Ramos (cell line): ENCODE results near the gene UFD1.

ENCODE experiments used
- in situ Hi-C: fragments of 300-500 bp; cut with MboI; formaldehyde crosslinking; loops from one replicate; pipeline ENCODE4 v1.14.3; 2022; ENCODE audit warnings: low sequenced_read_pairs; ENCODE audit not compliant: unreplicated experiment

Gene UFD1

DNA sequence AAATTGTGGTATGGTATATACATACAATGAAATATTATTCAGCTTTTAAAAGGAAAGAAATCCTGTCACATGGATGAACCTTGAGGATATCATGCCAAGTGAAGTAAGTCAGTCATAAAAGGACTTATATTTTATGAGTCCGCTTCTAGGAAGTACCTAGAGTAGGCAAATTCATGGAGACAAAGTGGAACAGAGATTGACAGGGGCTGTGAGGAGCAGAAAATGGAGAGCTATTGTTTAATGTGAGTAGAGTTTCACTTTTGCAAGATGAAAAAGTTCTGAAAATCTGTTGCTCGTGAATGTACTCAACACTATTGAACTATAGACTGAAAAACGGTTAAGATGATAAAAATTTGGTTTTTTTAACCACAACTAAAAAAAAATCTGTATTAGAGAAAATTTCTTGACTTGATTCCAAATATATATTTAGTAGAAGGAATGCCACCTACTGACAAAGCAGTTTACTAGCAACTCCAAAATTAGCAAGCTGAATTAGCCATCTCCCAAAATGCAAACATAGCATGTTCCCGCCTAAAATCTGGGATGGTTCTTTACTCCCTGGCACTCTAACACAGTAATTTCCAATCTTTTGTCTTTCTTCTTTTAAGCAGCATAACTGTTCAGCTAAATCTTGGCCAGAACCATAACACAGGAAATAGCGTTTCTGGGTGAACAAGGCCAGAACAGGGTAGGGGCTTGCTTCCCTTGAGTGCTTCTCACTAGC is 1.5 kb downstream of the UFD1 start:
- in situ Hi-C loops, result no loop called here

DNA sequence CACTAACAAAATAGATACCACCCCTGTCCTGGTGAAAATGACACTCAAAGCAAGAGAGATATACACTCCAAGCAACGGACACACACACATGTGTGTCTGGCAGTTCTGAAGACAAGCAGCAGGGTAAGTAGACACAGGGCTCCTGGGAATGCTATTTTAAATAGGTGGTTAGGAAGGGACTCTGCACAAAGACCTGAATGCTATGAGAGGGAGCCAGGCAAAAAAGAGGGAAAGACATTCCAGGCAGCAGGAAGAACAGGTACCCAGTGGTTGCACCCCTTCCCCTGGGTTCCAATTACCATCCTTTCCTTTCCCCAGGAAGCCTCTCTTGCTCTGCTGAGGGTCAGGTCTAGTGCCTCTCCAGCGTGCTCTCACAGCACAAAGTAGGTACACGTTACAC is 3.0 kb downstream of the UFD1 start:
- in situ Hi-C loops, result no loop called here

DNA sequence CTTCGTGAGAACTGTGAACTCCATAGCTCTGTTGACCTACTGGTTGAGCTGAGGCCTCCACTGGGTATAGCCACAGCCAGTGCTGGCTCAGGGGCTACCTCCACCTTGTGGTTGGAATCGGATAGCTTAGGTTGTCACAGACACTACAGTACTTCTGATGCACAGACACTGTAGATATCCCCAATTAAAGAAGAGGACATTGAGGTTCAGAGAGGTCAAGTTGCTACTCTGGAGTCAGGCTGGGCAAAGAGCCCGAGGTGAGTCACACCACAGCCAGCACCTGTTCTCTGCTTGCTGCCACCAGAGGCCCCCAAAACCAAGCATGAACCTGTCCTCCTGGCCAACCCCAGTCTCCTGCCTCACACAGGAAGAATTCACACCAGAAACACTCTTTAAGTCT is 5.4 kb downstream of the UFD1 start:
- in situ Hi-C loops, result no loop called here

DNA sequence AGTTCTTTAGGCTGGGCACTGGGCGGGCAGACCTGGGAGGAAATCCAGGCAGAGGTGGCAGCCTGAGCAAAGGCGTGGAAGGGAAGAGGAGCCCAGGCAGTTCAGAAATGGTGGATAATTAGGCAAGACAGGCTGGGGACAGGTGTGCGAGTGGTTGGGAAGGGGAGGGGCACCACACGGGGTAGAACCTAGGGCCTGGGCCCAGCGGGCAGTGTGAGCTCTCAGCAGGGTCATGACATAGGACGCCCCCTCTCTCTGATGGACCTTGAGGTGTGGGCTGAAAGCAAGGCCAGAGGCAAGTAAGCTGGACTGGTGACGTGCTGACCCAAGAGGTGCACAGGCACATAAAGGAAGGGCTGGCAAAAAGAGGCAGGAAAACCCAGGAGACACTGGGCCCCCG is 6.8 kb downstream of the UFD1 start:
- in situ Hi-C loops, result no loop called here

DNA sequence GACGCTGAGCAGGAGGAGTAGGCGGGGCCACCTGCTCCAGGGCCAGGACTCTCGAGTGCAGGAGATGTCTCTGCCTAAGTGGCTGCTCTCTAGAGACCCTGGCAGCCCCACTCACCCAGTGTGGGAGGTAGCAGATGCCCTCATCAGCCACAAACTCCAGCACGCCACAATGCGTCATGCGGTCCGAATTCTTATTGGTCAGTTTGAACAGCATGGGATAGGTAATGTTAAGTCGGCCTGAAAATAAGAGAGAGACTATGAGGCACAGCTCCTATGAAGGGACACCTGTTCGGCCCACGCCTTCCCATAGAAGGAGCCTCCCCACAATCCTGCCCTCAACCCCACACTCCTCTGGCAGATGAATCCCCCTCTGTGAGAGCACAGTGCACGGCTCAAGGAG is 7.4 kb downstream of the UFD1 start:
- in situ Hi-C loops, result no loop called here

DNA sequence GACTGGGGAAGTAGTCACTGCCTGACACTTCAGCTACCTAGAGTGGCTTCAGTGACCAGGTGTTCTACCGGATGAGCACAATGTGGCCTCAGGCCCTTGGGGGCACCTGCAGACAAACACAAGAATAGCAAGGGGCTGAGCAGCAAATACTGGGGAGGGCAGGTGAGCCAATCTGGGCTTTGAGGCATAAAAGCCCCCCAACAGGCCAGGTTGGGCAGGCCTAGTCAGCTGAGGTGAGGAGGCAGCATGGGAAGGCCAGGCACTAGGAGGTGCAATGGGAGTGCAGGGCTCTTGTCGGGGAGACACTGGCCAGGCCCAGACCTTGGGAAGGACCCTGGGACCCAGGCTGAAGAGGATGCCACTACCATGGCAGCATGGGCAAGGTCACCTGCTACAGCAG is 9.0 kb downstream of the UFD1 start:
- in situ Hi-C loops, result no loop called here

DNA sequence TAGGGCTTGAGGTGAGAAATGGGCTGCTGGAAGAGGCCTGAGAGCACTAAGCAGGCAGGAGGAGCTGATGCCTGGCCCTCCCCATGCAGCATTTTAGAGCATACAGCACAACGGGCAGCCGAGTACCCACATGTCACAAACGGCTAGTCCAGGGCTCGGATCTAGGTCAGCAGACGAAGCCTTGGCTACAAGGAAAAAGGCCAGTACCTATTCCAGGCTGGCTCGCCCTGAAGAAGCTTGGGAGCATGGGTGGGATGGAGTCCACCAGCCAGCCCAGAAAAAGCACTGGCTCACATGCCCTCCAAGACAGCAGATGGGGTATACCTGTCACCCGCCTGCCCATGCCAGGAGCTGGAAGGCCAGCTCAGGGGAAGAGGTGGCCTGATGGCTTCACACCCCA is 9.6 kb downstream of the UFD1 start:
- in situ Hi-C loops, result no loop called here

DNA sequence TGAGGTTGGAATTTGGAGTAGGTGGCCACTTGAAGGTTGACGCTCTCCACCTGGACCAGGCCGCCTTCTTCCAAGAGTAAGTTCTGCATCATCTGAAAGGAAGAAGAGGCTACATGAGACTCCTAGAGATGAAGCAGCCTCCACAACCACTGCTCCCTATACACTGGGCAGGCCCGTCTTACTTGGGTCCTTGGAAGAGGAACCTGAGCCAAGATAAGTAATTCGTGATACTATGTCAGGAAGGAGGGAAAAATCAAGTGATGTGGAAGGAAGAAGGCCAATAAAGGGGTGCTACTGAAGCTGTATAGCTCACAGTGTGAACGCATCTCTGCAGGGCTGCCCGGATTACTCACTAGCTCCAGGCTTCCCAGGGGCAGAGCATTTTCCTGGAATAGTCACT is 11.1 kb downstream of the UFD1 start:
- in situ Hi-C loops, result no loop called here

DNA sequence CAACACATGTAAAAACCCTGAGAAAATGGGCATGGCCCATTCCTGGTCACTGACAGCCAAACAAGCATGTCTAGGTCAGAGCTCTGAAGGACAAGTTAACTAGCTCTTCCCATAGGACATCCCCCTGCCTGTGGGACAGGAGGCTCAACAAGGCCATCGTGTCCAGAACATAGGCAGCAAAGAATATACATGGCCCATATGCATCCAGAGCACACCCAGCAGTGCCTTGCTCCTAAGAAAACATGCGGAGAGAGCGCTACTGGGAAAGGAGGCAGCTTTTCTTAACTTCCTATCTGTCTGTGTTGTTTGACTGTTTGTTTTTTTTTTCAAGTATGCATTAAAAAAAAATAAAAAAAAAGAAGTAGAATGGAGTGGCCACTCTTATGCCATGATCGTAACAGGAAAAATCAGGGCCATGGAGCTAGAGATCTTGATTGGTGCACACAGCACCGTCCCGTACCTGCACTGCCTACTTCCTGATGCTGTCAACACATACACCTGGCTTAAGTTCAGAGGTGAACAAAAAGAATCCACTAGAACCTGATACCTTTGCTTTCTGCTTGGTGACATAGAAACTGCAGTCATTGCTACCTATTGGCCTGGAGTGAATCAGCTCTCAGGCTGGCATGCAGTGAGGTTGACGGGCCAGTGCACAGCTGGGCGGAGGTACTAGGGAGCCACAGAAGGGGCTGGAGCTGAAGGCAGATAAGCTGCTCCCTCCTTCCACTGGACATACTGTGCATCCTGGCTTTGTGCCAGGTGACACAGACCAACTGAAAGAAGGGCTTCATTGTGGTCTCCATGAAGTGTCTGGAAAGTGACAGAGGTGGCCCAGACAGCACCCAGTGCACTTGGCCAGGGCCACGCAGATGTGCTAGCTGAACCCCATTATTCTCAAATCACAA is 11.9 kb downstream of the UFD1 start:
- in situ Hi-C loops, result no loop called here

DNA sequence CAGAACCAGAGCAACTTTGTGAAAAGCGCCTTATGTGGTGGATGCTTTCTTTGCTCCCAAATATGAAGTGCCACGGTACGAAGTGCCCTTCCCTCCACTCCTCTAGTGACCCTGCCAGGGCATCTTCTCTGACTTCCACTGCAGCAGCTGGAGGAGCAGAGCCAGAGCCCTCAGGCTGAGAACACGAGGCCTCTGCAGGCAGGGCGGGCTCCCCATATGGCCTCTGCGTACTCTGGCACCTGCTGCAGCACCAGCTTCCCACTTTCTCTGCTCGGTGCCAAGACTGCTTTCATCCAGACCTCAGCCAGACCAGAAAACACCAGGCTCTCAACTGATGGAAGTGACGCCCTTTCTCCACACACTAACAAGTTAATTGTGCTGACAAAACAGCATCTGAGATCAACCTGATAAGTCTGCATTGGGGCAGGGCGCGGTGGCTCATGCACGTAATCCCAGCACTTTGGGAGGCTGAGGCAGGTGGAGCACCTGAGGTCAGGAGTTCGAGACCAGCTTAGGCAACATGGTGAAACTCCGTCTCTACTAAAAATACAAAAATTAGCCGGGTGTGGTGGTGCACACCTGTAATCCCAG is 12.8 kb downstream of the UFD1 start:
- in situ Hi-C loops, result no loop called here

DNA sequence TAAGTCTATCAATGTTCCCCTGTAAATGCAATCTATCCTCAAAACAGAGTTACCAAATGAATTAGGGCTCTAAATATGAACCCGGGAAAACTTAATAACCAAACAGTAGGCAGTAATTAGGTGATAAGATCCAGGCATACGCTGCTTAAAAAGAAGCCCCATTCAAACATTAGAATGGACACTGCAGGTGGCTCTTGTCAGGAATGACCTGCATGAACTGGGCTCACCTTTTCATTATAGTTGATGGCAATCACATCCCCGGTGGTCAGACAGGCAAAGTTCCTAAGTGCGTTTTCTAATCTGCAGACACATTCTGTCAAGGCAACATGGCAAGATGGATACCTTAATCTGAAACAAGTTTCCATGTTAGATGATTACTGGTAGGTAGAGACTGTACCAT is 14.0 kb downstream of the UFD1 start:
- in situ Hi-C loops, result no loop called here

DNA sequence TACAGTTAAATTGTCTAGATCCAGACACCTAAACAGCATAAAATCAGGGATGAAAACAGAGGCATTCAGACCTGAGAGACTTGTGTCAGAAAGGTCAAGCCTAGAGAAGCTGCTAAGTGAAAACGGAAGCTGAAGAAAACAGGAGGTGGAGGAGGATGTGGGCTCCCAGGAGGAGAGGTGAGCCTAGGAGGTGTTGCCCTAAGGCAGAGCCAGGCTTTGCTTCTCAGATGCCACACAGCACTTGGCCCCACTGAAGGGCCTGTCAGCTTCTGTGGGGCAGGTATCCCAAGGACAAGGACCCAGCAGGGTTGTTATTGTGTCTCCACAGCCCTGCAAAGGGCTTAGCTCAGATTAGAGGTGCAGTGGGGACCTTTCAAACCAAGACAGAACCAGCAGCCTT is 14.4 kb downstream of the UFD1 start:
- in situ Hi-C loops, result no loop called here

DNA sequence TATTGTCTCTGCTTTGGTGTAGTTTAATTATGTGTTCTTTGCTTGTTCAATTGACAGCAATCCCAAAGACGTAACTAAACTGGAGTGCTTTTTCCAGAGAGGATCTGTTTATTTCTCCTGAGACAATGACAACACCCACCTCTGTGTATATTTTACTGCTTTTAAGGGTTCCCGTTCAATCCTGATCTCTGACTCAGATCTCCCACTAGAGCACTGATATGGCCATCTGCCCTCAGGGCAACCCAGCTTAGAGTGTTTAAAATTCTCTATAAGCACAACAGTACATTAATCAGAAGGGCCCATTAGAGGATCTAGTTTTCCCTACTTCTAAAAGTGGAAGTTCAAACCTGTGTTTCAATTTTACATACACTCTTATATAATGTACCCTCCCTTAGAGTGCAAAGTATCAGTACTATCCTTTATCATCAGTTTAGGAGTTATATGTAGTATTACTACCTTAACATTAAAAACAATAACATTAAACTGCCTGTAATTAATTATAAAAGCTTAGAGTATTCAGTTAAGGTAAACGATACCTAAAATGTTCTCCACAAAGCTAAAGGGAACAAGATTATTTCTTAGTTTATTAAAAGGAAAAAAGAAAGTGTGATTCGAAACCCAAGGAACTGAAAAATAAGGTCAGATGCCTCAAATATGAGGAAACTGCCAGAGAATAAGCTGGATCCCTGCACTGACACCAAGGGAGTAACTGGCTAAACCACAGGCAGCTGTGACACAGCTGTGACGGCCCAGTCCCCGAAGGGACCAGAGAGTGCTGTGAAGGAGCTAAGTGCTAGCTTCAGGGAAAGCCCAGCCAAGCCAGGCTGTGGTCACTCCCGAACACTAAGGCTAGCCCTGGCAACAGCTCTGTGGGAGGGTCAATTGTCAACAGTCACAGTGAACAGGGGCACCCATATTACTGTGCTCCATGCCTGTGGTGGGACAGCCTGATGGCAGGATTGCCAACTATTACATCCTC is 15.2 kb downstream of the UFD1 start:
- in situ Hi-C loops, result no loop called here

DNA sequence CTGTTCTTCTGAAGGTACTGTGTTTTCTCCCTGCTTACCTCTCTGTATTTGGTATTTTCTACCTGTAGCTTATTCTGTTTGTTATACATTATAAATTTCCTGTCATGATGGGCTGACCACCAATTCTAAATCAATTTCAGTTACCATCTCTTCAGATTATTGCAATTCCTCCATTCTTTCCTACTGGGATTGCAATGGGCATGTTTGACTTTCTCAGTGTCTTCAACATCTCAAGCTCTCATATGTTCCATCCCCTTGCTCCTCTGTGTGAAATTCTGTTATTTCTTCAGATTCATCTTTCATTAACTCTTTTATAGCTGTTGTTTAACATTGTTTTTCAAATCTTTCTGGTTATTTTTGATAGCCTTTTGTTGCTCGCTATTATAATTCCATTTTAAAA is 16.0 kb downstream of the UFD1 start:
- in situ Hi-C loops, result no loop called here

DNA sequence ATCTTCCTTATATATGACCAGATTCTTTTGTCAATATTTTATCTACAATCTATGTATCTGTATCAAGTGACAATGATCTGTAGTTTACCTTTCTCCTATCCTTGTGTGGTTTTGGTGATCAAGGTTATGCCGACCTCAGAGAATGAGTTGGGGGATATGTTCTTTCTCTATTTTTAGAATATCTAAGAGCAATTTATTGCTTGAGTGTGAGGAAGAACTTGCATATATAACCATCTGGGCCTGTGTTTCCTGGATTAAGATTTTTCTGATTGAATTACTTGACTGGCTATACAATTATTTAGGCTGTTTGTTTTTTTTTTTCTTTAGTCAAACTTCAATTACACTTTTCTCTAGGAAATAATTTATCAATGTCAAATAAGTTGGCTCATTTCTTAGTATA is 17.5 kb downstream of the UFD1 start:
- in situ Hi-C loops, result no loop called here

DNA sequence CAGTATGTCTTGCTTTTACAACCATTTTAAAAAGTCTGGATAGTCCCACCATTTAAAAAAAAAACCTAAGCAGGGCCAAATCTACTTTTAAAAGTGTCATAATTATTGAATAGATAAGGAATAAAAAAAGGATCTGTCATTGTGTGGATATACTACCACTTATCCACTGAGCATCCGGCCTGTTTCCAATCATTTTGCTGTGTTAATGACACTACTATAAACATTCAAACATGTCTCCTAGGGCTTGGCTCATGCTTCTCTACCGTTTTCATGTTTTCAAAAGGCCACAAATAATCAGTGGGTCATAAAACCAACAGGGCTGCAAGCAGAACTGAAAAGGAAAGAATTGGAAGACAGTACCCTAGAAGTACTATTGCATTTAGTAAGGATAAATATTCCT is 19.0 kb downstream of the UFD1 start:
- in situ Hi-C loops, result no loop called here

DNA sequence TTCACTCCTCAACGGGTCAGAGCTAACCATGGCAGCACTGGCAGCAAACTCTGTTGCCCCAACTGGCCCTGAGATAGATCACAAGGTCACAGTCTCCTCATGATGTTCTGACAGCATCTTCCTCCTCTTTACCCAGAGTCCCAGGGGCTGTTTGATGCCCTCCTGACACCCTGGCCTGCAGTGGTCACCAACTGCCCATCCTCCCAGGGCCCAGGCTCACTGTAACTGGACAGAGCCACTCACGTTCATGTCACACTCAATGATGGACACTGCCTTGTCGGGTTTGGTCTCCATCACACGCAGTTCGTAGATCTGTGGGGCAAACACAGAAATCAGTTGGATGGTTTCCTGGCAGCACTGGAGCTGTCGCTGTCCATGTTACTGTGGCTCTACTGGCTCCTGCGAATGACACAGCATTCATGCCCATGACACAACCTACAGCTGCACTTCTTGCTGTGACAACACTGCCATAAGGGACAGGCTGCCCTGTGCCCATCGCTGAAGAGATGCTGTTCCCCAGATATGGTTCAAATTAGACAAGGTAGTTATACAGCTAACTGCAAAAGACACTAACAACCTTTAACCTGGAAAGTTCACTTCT is 21.1 kb downstream of the UFD1 start:
- in situ Hi-C loops, result no loop called here

DNA sequence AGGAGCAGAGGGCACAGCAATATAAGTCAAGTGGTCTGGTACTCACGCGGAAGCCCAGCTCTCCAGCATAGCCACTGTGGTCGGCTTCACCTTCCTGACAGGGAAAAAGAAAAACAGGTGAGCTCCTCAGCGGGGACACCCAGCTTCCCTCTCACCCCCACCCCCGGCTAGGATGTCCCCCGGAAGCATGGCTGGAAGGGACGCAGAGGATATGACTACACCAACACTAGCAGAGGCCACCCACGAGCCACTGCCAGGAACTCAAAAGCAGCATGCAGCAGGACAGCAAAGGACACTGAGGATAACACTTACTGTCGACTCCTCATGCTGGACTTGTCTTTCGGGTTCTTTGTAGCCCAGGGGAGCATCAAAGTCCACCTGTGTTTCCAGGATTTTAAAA is 22.5 kb downstream of the UFD1 start:
- in situ Hi-C loops, result no loop called here

DNA sequence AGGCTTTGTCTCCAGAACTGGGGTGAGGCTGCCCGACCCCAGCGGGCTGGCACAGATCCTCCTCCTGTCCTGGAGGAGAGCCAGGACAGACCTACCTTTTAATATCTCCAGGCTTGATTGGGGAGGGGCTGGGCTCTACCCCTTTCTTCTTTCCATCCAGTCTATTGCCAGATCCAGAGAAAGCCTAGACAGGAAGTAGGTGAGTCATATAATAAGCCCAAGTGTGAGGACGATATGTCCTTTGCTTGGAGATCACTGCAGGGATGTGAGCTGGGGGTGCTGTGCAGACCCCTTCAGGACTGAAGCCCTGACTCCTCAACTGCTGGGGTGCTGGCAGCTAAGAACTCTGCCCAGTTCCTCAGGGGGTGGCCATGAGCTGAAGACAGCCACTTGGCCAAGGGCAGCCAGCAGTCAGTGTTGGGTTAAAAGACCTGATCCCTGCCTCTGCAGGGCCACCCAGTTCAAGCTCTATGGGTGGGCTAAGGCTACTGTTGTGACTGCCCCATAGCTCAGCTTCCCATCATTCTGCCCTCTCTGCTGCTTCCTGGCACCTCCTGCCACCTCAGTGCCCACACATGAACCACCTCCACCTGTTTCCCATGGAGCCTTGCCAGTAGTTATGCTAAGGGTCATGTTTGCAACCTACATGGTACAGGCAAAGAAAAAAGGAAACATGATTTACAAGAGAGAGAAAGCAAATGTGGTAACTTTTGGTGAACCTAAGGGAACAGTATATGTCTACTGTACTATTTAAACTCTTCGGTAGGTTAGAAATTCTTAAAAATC is 23.2 kb downstream of the UFD1 start:
- in situ Hi-C loops, result no loop called here
